Measurements from ENCODE around the gene CHD1.

Gene CHD1

DNA sequence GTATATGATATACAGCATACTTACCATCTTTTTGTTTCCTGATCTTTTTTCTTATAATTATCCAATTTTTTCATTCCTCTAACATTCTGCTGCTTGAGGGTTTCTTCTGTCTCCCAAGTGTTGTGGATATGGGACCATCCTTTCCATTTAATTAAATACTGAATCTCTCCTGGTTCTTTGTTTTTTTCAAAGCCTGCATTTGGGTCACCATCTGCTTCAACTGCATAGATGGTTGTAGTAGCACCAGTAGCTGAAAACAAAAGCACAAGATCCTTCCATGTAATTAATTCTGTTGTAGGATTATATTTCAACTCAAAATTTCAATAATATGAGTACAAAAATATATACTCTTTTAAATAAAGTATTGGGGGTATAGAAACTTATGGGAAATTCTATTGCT lies 29.4 kb downstream of the CHD1 start:
- DNase-seq (ENCODE audit: low spot score) = no peak

DNA sequence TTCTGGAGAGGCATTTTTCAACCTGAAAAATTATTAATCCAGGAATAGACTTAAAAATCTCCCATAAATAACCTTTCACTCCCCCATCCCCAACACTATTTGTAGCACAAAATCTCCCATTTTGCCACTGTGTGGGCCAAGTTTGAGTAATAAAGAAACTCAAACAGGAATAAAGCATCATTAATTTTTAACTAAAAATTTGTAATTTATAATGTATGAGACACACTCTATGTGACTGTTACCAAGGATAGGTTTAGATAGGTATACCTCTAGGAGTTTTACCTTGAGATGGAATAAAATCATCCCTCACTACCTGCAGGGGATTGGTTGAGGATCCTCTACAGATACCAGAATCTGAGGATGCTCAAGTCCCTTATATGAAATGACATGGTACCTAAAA lies 30.1 kb downstream of the CHD1 start:
- no peak for DNase-seq (ENCODE audit: low spot score)

DNA sequence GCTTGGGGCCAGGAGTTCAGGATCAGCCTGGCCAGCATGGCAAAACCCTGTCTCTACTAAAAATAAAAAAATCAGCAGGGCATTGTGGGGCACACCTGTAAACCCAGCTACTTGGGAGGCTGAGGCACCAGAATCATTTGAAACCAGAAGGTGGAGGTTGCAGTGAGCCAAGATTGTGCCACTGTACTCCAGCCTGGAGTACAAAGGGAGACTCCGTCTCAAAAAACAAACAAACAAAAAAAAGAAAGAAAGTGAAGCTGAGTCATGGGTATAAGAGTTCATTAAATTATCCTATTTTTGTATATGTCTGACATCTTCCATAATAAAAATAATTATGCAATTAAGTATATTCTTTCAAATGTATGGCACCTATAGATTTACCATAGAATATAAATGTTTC lies 37.2 kb downstream of the CHD1 start:
- no peak for DNase-seq (ENCODE audit: low spot score)

DNA sequence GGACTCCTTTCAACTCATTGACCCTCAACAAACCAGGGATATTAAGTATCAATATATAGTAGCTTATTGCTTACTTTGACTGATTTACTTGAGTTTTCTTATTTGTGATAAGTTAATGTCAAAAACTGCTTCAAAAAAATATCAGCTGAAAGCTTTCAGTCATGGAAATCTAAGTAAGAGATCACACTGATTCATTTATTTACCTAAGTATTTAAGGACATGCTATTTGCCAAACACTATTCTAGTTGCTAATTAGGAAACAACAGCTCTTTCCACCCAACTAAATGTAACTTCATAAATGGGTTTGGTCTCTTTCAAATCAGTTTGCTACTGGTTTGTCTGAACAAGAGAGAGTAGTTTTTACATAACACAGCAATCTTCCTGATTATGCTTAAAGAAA lies 48.2 kb downstream of the CHD1 start:
- no peak for DNase-seq (ENCODE audit: low spot score)

DNA sequence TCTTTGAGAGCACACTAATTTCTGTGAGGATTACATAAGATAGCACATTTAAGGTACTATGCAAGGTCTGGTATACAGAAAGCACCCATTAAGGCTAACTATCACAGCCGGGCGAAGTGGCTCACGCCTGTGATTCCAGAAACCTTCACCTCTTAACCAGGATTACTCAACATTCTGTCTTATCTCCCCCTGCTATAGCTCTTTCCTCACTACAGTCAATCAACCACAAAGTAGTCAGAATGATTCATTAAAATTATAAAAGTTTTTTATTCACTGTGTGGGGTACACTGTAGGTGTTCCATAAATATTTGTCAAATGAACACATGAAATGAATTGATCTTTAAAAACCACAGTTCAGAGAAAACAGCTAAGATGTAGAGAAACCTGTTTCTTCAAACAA lies 48.7 kb downstream of the CHD1 start:
- no peak for DNase-seq (ENCODE audit: low spot score)

DNA sequence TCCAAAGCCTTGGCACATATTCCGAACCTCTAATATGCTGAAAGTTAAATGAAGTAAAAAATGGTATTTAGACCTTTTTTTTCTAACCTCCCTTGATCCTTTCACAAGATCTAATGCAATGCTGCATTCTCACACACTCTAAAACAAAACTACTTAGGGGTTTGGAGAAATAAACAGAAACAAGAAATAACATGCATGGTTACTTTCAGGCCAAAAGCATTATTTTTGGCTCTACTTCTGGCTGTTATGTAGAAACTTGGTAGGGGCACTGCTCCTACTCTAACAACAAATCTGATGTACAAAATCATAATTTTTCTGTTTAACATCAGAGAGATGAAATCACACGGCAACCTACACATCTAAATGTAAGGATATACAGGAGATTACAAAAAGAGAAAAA lies 51.2 kb downstream of the CHD1 start:
- DNase-seq (ENCODE audit: low spot score) = no peak

DNA sequence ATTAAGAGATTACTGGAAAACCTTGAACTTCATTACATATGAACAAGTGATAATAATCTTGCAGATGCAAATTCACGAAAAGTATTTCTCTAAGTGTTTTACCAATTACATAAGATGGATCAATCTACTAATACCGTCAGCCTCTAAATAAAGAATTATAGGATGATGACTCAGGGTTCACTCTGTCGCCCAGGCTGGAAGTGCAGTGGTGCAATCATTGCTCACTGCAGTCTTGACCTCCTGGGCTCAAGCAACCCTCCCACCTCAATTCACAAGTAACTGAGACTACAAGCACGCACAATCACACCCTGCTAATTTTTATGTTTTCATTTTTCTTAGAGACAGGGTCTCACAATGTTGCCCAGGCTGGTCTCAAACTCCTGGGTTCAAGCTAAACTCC lies 56.1 kb downstream of the CHD1 start:
- no peak for DNase-seq (ENCODE audit: low spot score)

DNA sequence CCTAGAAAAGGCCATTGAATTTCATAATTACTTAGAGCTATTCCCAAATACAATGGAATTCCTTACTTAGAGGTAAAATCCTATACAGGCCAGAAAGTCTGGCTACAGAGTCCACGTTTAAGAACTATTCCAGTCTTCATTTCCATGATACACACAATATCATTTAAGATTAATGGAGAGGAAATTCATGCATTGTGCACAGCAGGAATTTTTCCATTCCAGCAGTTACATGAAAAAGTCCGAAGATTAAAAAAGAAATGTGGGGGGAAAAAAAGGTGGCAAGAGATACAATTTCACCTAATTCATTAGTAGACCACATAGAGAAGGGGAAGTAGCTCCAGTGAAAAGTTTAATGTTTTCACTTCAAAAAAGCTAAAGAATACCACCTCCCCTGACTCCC lies 63.1 kb downstream of the CHD1 start:
- no peak for DNase-seq (ENCODE audit: low spot score)

DNA sequence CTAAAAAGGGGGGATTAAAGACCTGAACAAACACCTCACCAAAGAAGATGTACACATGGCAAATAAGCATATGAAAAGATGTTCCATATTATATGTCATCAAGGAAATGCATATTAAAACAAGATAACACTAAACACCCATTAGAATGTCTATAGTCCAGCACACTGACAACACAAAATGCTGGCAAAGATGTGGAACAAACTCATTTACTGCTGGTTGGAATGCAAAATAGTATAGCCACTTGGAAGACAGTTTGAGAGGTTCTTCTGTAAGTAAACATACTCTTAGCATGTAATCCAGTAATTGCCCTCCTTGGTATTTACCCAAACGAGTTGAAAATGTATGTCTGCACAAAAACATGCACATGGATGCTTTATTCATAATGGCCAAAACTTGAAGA lies 81.8 kb downstream of the CHD1 start:
- DNase-seq (ENCODE audit: low spot score) = no peak

DNA sequence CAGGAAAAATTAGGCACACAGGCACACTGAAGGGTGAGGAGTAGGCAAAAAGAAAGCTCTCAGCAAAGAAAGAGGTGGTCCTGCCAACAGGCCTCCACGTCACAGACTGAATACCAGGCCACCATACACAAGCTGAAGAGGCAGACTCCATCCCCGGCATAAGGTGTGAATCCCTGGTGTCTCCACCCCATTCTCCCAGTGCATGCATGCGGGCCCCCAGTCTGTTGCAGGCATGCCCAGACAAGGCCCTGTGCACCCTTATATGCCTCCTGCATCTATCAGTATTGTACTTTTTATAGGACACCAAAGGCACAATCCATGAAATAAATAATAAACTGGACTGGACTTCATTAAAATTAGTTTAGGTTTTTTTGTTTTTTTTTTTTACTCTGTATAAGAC lies 82.3 kb downstream of the CHD1 start:
- DNase-seq (ENCODE audit: low spot score) = no peak

DNA sequence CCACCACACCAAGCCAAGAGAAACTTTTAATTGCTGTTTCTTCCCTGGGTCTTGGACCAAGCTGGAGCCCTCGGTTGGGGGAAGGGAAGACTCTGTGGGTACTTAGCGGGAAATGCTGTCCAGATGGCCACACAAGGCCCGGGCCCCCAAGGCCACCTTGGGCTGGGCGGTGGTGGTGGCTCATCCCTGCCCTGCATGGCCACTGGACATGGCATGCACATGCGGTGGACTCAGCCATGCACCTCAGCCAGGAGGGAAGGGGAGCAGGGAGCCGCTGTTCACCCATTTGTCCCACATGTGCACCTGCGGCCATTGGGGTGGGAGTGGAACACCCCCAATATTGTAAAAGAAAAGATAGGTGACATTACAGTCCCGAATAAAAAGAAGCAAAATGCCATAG lies 82.9 kb downstream of the CHD1 start:
- no peak for DNase-seq (ENCODE audit: low spot score)

DNA sequence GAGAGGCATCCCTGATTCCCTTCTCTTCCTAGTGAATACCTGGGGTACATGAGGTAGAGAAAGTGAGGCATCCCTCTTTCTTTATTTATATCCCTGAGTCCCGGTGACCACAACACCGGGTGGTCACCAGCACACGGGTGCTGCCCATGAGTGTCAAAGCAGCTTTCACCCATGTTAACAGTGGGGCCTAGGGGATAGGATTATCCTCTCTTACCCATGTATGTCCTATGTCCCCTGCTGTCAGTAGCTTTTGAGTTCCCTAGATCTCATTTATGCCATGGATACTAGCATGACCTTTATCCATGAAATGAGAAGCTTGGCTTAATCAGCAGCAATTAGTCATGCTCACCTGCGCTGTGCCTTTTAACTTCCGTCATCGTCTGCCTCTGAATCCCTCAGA lies 83.9 kb downstream of the CHD1 start:
- no peak for DNase-seq (ENCODE audit: low spot score)

DNA sequence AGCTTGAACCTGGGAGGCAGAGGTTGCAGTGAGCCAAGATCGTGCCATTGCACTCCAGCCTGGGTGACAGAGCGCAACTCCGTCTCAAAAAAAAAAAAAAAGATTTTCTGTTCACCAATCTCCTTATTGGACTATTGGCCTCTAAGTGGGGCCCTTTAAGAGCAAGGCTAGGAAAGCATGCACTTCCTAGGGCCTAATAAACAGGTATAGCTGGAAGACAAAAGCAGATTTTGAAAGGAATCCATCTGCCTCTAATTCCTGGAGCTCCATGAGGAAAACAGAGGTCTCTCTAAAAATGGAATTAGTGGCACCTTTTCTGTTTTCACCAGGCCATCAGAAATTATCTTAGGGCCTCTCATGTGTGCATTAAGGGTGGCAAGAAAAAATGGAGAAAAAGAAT lies 85.3 kb downstream of the CHD1 start:
- no peak for DNase-seq (ENCODE audit: low spot score)

DNA sequence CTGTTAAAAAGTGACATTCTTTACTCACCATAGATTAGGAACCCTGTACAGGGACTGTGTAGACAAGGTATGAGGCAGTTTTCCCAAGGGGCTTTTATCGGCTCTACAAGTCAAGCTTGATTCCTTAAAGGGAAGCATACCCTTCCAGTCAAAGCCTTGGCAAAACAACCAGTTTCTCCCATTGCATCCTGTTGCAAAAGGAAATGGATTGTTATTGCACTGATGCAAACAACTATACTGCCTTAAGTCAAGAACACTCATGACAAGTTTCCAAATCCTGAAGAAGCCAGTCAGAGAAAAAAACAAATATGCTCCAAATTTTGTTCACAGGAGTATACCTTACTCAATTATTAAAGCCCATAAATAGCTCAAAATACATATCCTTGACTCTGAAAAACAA lies 87.9 kb downstream of the CHD1 start:
- DNase-seq (ENCODE audit: low spot score) = no peak

DNA sequence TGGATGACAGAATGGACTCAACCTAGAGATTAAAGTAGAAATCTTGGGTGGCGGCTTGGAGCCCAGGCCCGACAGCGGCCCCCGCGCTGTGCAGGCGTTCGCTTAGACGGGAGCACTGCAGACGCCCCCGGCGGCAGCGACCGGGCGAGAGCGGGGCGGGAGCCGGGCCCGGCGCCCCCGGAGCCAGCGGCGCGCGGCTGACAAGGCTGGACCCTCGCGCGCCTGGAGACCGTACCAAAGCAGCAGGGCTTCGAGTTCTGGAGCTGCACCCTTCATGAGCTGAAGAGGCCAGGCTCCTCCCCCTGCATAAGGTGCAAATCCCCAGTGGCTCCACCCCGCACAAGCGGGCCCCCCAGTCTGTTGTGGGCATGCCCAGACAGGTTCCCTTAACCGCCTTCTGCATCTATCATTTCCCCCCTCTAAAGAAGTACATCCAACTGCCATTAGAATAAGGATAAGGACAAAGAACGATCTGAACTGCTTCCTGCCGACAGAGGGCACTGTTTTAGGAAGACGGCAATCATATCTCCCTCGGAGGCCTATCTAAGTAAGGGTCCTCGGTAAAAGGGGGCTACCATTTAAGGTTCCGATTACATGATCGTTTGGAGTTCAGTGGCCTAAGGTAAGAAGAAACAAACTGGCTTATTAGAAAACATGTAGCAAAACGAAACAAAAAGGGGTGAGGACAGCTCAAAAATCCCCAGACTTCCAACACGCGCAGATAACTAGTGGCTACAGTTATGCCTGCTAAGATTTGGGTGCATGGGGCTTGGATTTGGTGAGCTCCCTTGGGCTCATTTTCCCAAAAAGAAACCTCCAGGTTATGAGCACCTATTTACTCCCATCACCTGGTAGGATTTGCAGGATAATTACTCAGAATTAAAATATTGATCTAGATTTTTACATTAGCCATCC lies 89.1 kb downstream of the CHD1 start:
- no peak for DNase-seq (ENCODE audit: low spot score)

DNA sequence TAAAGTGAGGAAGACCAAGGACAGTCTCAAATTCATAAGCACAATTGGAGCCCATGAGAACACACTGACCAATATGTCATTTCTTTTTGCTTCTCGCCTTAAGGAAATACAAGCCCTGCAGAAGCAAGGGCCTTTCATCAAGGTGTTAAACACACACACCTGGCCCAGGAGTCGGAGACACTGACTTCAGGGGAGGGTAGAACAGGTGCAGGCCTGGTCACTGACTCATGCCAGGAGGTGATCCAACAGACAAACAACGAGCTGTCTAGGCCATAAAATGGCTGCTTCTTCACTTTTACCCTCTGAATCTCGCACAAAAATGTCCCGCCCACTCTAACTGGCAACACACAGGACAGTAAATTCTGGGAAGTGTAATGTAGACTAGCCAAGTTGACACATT lies 92.6 kb downstream of the CHD1 start:
- DNase-seq (ENCODE audit: low spot score) = no peak

DNA sequence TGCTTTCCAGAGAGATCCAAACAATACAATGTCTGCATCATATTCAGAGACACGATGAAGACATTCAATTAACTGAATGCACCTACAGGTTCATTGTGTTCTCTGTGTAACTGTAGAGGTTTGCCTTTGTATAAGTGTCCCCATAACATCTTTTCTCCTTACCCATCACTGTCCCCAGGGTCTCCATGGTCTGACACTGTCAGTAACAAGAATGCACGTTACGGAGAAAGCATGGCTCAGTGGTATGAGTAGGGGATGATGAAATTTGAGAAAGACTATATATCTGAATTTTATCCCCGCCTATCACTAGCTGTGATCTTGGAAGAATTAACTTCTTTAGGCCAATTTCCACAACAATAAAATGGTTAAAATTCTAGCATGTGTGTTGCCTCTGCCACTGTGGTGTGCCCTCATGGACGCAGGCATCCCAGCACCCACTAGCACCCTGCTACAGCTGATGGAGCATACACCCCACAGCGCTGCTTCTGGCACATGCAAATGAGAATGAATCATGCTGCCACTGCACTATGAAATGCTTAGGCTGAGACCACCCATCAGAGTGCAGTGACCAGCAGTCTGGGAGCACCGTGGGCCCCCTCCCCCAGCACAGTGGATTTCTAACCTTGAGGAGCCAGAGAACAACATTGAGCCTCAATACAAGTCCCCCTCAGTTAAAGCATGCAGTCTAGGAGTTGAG lies 101.1 kb downstream of the CHD1 start:
- DNase-seq (ENCODE audit: low spot score) = no peak

DNA sequence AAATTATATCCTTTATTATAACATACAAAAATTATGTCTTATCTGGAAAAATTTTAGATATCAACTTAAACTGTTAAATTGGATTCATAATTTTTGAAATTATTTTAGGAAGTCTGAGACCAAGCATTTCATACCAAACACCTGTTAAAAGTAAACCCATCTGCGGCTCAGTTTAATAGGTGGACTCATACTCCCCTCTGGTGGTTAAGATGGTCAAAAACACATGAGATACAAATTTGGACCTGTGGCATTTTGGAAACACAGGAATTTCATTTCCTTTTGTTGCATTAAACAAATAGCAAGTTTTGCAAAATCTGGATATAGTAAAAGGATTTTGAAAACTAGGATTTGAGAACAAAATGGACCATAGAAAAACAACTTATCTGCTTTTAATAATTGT lies 101.6 kb downstream of the CHD1 start:
- no peak for DNase-seq (ENCODE audit: low spot score)

DNA sequence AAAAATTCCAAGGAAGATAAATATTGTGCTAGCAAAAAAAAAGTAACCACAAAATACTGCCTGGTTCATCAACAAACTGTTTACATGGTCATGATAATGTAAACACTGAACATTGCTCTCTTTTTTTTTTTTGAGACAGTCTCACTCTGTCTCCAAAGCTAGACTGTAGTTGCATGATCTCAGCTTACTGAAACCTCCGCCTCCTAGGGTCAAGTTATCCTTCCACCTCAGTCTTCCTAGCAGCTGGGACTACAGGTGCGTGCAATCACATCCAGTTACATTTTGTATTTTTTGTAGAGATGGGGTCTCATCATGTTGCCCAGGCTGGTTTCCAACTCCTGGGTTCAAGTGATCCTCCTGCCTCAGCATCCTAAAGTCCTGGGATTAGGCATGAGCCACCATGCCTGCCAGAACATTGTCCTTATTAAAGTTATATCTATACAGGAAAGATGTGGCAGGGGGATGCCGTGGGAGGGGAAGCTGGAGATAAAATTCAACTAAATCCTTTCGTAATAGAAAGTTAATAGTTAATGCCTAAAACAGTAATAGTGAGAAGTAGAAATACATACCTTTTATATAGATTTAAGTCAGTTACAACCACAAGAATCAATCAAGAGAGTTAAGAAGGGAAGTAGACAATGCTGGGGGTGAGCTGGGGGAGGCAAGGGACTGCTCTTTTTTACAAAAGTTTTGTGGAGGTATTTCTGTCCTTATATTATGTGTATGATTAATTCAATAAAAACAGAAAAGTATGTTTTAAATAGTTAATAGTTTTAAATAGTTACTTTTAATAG lies 103.0 kb downstream of the CHD1 start:
- no peak for DNase-seq (ENCODE audit: low spot score)

DNA sequence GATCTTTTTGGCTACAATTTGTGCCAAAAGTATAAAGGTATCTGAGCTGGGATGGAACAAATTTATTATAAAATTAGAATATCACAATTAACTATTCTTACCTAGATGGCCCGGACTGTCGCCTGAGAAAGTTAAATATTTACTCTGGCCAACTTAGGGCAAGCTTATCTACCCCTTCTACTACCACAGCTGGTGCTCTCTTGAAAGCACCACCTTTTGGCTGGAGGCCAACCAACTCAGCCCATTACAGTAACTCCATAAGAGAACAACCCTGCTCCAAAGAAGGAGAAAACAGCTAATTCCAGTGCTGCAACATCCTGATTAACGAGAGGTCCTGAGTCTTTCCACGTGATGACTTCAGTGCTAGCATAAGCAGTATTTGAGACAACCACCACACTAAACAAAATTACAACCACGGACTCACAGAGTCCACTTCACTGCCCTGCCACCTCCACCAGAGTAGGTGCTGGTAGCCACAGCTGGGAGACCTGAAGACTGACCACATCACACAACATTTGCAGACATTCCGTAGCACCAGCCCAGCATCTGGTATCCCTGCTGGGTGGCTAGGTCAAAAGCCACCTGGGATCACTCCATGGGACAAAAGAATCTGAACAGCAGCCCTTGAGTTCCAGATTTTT lies 112.1 kb downstream of the CHD1 start:
- DNase-seq (ENCODE audit: low spot score) = no peak

DNA sequence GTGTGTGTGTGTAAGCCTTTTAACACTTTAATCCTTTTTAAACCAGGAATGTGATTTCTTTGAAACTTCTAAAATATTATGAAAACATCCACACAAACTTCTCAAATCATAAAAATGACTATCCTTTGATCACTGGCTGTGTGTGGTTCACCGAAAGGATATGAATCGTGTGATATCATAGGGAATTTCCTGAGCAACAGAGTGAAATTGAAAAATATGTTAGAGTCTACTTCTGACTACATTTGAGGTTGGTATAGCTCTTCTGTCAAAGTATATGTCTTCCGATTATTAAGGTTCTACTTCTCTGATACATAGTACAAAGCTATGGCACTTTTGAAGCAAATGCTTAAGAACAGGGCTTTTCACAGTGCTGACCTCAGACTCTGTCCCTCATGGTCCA lies 115.1 kb downstream of the CHD1 start:
- no peak for DNase-seq (ENCODE audit: low spot score)

DNA sequence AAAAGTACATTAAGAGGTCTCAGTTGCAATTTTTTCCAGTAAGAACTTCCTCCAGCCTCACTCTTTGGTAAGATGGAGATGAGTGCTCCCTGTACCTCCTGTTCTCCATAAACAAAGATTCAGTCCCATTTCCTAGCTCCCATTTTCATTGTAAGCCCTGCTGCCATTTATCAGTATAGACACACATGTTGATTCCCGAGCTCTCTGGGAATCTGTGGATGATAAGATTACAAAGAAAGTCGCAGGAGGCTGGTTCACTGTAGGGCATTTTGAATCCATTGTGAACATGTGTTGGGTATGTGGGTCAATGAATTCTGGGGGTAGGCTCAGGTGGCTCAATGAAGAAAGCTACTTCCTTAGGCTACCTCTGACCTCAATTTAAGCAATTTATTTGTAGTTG lies 118.6 kb downstream of the CHD1 start:
- no peak for DNase-seq (ENCODE audit: low spot score)
